CD4-positive, alpha-beta T cell treated with Interleukin-17A for 4 hours (primary cell): ENCODE measurements around the gene CBL.
"Not testable (repeated sequence)": the region's sequence is repeated elsewhere in the genome, so short reads cannot be mapped to it uniquely, and the experiment has no call there.

ENCODE experiments used
- DNase-seq: peaks from one replicate; pipeline ENCODE4 v3.0.0-alpha.2; 2020; ENCODE audit warnings: mixed read lengths

The CBL gene

GRCh38 chr11:119218141-119218878 is 12.2 kb downstream of the CBL start:
- DNase-seq: no peak

- DNase-seq: no peak
Observed at GRCh38 chr11:119222308-119222707, 16.2 kb downstream of the CBL start.

GRCh38 chr11:119222891-119223290 is 16.8 kb downstream of the CBL start:
- DNase-seq: no peak

GRCh38 chr11:119223856-119224255 is 17.7 kb downstream of the CBL start:
- no peak for DNase-seq

GRCh38 chr11:119228535-119229287 is 22.6 kb downstream of the CBL start:
- not testable (repeated sequence) for DNase-seq

- DNase-seq: no peak
Observed at GRCh38 chr11:119229288-119229672, 23.1 kb downstream of the CBL start.

DNA sequence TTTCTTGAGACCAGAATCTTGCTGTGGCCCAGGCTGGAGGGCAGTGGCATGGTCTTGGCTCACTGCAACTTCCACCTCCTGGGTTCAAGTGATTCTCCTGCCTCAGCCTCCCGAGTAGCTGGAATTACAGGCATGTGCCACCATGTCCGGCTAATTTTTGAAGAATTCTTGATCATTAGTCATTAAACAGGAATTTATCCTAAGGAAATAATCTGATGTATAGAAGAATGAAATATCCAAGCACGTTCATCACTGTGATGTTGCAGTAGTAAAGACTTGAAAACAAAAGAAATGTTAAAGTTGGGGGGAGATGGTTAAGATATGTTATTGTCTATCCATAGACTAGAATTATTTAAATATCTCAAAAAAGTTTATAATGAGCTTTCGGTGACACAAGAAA is 23.6 kb downstream of the CBL start:
- no peak for DNase-seq

- DNase-seq: no peak
Observed at GRCh38 chr11:119236490-119236889, 30.4 kb downstream of the CBL start.

DNA sequence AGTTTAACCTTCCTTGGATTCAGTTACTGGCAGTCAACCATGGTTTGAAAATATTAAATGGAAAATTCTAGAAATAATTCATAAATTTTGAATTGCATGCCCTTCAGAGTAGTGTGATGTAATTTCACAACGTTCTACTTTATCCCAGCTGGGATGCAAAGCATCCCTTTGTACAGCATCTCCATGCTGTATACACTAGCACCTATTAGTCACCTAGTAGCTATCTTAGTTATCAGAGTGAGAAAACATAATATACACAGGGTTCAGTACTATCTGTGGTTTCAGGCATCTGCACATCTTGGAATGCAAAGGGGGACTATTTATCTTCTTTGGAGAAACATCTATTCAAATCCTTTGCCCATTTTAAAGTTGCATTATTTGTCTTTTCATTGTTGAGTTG is 30.8 kb downstream of the CBL start:
- no peak for DNase-seq

- no peak for DNase-seq
Observed at GRCh38 chr11:119237515-119237914, 31.4 kb downstream of the CBL start.

GRCh38 chr11:119248750-119249670 is 42.9 kb downstream of the CBL start:
- DNase-seq: no peak

GRCh38 chr11:119249671-119250010 is 43.5 kb downstream of the CBL start:
- no peak for DNase-seq

DNA sequence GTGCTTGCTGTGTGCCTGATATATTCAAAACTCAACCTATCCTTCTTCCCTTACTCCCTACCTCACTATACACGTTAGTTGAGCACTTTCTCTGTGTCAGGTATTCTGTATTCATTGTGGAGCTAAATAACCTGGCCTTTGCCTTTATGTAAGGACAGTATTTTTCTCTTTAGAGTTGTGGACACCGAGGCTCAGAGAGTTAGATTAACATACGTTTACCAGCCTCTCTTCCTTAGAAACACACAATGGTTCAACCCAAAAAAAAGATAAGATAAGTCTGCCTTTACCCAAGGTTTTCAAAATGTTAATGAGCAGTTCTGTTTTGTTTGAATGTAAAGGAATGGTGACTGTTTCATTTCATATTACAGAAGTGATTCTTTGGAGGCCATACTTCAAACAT is 45.0 kb downstream of the CBL start:
- DNase-seq: no peak

GRCh38 chr11:119254239-119254638 is 48.1 kb downstream of the CBL start:
- no peak for DNase-seq

- DNase-seq: peak; percentile 62
Observed at GRCh38 chr11:119258180-119258579, 52.0 kb downstream of the CBL start.

- no peak for DNase-seq
Observed at GRCh38 chr11:119258983-119259382, 52.8 kb downstream of the CBL start.

DNA sequence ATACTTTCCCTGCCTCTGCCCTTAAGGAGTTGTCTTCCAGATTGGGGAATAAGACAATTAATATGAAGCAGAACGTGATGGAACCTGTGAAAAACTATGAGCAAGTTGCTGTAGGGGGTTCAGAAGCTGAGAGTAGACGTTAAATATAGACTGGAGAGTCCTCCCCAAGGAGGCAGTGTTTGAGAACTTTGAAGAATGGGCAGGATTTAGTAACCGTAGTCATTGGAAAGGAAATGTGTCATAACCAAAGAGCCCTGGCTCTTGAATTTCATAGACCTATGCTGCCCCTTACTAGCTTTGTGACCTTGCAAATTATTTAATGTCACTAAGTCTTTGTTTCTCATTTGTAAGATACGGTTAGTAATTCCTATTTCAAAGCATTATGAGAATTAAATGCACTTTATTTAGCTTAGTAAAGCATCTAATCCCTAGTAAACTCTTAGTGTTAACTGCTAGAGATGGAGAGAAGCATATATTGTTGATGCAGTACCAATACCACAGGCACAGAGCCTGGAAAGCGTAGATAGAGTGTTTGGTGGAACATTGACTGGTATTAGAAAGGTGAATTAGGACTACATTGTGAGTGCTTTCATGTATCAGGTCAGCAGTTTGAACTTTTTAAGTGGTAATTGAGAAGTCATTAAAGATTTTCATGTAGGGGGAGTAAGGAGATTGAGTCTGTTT is 56.7 kb downstream of the CBL start:
- peak; percentile 11 for DNase-seq

- no peak for DNase-seq
Observed at GRCh38 chr11:119263352-119263940, 57.3 kb downstream of the CBL start.

GRCh38 chr11:119266063-119266462 is 59.9 kb downstream of the CBL start:
- DNase-seq: no peak

- DNase-seq: peak; percentile 17
Observed at GRCh38 chr11:119266517-119267255, 60.5 kb downstream of the CBL start.

DNA sequence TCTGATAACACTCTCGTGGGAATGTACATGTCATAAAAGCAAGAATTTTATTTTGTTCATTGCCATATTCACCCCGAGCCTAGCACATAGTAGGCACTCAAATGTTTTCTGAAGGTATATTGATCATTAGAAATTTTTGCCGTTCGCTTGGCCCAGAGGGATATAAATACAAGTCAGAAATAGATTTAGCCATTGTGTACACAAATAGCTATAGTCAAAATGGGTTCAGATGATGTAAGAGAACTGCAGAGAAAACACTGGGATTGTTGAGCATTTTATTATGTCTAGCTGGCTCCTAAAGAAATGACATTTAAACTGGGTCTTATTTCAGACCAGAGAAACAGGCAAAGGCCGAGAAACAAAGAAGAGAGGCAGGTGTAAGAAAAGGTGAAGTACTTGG is 61.5 kb downstream of the CBL start:
- no peak for DNase-seq

- no peak for DNase-seq
Observed at GRCh38 chr11:119273721-119274120, 67.6 kb downstream of the CBL start.
